ENCODE measurements around the gene GPR161. TPM values are rescaled to one million over a fixed set of nuclear protein-coding genes. Genes with fewer than 3 reads are reported as not detected.

GPR161 gene
- total RNA-seq, 1 experiment from 2014 or later = 6.6 TPM

- DNase-seq (ENCODE audit: unreplicated experiment) = no peak
- no peak overlapping the region for H3K27ac Mint-ChIP-seq (ENCODE audit: low read depth, unreplicated experiment)
- TF ChIP-seq, protein P1, sequence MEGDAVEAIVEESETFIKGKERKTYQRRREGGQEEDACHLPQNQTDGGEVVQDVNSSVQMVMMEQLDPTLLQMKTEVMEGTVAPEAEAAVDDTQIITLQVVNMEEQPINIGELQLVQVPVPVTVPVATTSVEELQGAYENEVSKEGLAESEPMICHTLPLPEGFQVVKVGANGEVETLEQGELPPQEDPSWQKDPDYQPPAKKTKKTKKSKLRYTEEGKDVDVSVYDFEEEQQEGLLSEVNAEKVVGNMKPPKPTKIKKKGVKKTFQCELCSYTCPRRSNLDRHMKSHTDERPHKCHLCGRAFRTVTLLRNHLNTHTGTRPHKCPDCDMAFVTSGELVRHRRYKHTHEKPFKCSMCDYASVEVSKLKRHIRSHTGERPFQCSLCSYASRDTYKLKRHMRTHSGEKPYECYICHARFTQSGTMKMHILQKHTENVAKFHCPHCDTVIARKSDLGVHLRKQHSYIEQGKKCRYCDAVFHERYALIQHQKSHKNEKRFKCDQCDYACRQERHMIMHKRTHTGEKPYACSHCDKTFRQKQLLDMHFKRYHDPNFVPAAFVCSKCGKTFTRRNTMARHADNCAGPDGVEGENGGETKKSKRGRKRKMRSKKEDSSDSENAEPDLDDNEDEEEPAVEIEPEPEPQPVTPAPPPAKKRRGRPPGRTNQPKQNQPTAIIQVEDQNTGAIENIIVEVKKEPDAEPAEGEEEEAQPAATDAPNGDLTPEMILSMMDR (IDR thresholded peaks at IDR 0.05; ENCODE audit: unreplicated experiment) = no peak
- no peaks in the 10 kb centered on the region for H3K36me3 Mint-ChIP-seq (ENCODE audit: insufficient read depth, unreplicated experiment)
- H3K9me3 Mint-ChIP-seq (ENCODE audit: unreplicated experiment) = peaks cover 29% of the 10 kb centered on the region
- no TSS peak for BruUV-seq (replicated peaks)
- H3K4me1 Mint-ChIP-seq (ENCODE audit: insufficient read depth, unreplicated experiment) = no peaks in the 10 kb centered on the region
- no peak overlapping the region for H3K4me3 Mint-ChIP-seq (ENCODE audit: unreplicated experiment)
- POLR2A ChIA-PET = interaction anchor here (0.8 kb wide), 1 partner anchor 8 kb away, joined by 3 read pairs; no protein-coding TSS in a partner anchor
- CTCF ChIA-PET = interaction anchor here (0.8 to 3.5 kb wide), 5 partner anchors 8 to 79 kb away, joined by 3 to 21 read pairs (median 9); no protein-coding TSS in a partner anchor
- no peaks in the 10 kb centered on the region for H3K27me3 Mint-ChIP-seq (ENCODE audit: insufficient read depth, unreplicated experiment)
- intact Hi-C loops (cut with micrococcal nuclease) = no loop called here
Measured at GRCh38 chr1:168161459-168161858, 24.7 kb upstream of the GPR161 start.

GRCh38 chr1:168159979-168160378 lies 23.2 kb upstream of the GPR161 start:
- no peak overlapping the region for H3K4me3 Mint-ChIP-seq (ENCODE audit: unreplicated experiment)
- POLR2A ChIA-PET = interaction anchor here (0.7 kb wide), 1 partner anchor 31 kb away, joined by 4 read pairs; no protein-coding TSS in a partner anchor
- BruUV-seq (replicated peaks) = no TSS peak
- no peak for DNase-seq (ENCODE audit: unreplicated experiment)
- no peaks in the 10 kb centered on the region for H3K27me3 Mint-ChIP-seq (ENCODE audit: insufficient read depth, unreplicated experiment)
- peaks cover 29% of the 10 kb centered on the region for H3K9me3 Mint-ChIP-seq (ENCODE audit: unreplicated experiment)
- intact Hi-C loops (cut with micrococcal nuclease) = no loop called here
- no peak overlapping the region for H3K27ac Mint-ChIP-seq (ENCODE audit: low read depth, unreplicated experiment)
- TF ChIP-seq, protein P1 (IDR thresholded peaks at IDR 0.05; ENCODE audit: unreplicated experiment) = no peak
- H3K4me1 Mint-ChIP-seq (ENCODE audit: insufficient read depth, unreplicated experiment) = no peaks in the 10 kb centered on the region
- H3K36me3 Mint-ChIP-seq (ENCODE audit: insufficient read depth, unreplicated experiment) = no peaks in the 10 kb centered on the region
- CTCF ChIA-PET = interaction anchor here (0.7 to 3.5 kb wide), 10 partner anchors 9 to 1102 kb away, joined by 3 to 21 read pairs (median 4); no protein-coding TSS in a partner anchor

- Mint-ChIP-seq H3K4me3 (ENCODE audit: unreplicated experiment) (no peak overlapping the region), H3K36me3 (ENCODE audit: insufficient read depth, unreplicated experiment) (no peaks in the 10 kb centered on the region), H3K9me3 (ENCODE audit: unreplicated experiment) (peaks cover 30% of the 10 kb centered on the region), H3K27ac (ENCODE audit: low read depth, unreplicated experiment) (no peak overlapping the region), H3K27me3 (ENCODE audit: insufficient read depth, unreplicated experiment) (no peaks in the 10 kb centered on the region), H3K4me1 (ENCODE audit: insufficient read depth, unreplicated experiment) (no peaks in the 10 kb centered on the region)
- POLR2A ChIA-PET = interaction anchor here (0.5 to 1.3 kb wide), 2 partner anchors 11 to 14 kb away, joined by 3 to 4 read pairs; no protein-coding TSS in a partner anchor
- no TSS peak for BruUV-seq (replicated peaks)
- no peak for DNase-seq (ENCODE audit: unreplicated experiment)
- CTCF ChIA-PET = interaction anchor here (0.7 to 3.5 kb wide), 6 partner anchors 8 to 77 kb away, joined by 3 to 21 read pairs (median 6); no protein-coding TSS in a partner anchor
- intact Hi-C loops (cut with micrococcal nuclease) = no loop called here
- TF ChIP-seq, protein P1 (IDR thresholded peaks at IDR 0.05; ENCODE audit: unreplicated experiment) = no peak
Measured at GRCh38 chr1:168159251-168159650, 22.5 kb upstream of the GPR161 start.

- TF ChIP-seq, protein P1 (IDR thresholded peaks at IDR 0.05; ENCODE audit: unreplicated experiment) = no peak
- ChIA-PET CTCF (interaction anchor here (0.9 kb wide), 1 partner anchor 16 kb away, joined by 3 read pairs; no protein-coding TSS in a partner anchor), POLR2A (no interaction called here)
- no peak for DNase-seq (ENCODE audit: unreplicated experiment)
- Mint-ChIP-seq H3K4me3 (ENCODE audit: unreplicated experiment) (no peak overlapping the region), H3K9me3 (ENCODE audit: unreplicated experiment) (peaks cover 36% of the 10 kb centered on the region), H3K27me3 (ENCODE audit: insufficient read depth, unreplicated experiment) (no peaks in the 10 kb centered on the region), H3K27ac (ENCODE audit: low read depth, unreplicated experiment) (no peak overlapping the region), H3K4me1 (ENCODE audit: insufficient read depth, unreplicated experiment) (no peaks in the 10 kb centered on the region), H3K36me3 (ENCODE audit: insufficient read depth, unreplicated experiment) (no peaks in the 10 kb centered on the region)
- no TSS peak for BruUV-seq (replicated peaks)
- intact Hi-C loops (cut with micrococcal nuclease) = no loop called here
Measured at GRCh38 chr1:168157638-168158037, 20.9 kb upstream of the GPR161 start.

Measured in MCF 10A (cell line).